Kidney tubule cell (primary cell): ENCODE results near the gene LRP1.

Source experiments
- DNase-seq: peaks from one replicate; pipeline ENCODE4 v3.0.0-alpha.2; 2018; ENCODE audit warnings: low spot score

Gene LRP1

GRCh38 chr12:57175428-57176138 is 47.3 kb downstream of the LRP1 start:
- DNase-seq: peak; percentile 24

- DNase-seq: no peak
These were observed 47.8 kb downstream of the LRP1 start for GRCh38 chr12:57176139-57176477.

- peak; percentile 19 for DNase-seq
These were observed 48.6 kb downstream of the LRP1 start for GRCh38 chr12:57176846-57177245.

DNA sequence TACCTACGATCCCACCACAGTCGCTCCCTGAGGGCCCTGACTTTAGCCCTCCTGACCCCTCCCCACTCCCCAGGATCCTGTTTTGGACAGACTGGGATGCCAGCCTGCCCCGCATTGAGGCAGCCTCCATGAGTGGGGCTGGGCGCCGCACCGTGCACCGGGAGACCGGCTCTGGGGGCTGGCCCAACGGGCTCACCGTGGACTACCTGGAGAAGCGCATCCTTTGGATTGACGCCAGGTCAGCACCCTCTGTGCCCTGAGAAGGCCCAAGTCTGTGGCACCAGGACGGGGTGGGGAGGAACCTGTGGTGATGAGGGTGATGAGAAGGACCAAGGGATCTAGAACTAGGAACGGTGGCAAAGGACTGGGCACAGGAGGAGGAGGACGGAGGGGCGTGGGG is 49.1 kb downstream of the LRP1 start:
- no peak for DNase-seq

DNA sequence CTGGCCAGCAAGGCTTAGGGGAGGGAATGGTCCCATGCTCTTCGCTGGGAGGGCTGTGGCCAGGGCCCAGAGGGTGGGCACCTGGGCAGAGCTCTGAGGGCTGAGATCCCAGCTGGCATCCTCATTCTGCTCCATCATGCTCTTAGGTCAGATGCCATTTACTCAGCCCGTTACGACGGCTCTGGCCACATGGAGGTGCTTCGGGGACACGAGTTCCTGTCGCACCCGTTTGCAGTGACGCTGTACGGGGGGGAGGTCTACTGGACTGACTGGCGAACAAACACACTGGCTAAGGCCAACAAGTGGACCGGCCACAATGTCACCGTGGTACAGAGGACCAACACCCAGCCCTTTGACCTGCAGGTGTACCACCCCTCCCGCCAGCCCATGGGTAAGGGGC is 49.9 kb downstream of the LRP1 start:
- no peak for DNase-seq

- no peak for DNase-seq
These were observed 51.2 kb downstream of the LRP1 start for GRCh38 chr12:57179331-57180086.

DNA sequence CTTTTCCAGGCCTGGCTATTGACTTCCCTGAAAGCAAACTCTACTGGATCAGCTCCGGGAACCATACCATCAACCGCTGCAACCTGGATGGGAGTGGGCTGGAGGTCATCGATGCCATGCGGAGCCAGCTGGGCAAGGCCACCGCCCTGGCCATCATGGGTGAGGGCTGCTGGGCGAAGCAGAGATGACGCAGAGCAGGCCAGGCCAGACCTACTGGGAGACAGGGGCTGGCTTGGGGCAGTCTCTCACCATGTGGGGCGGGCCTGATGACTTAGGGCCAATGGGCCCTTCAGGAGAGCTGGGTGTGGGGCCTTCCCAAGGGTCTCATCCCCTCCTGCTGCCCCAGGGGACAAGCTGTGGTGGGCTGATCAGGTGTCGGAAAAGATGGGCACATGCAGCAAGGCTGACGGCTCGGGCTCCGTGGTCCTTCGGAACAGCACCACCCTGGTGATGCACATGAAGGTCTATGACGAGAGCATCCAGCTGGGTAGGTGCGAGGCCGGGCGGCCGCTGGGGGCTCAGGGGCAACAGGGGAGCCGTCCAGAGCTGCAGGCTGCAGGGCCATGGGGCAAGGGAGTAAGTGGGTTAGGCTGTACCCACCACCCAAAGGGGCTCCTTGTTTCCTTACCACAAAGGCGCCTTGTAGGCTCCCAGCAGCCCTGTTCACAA is 52.2 kb downstream of the LRP1 start:
- no peak for DNase-seq

- no peak for DNase-seq
These were observed 52.8 kb downstream of the LRP1 start for GRCh38 chr12:57181072-57181471.

DNA sequence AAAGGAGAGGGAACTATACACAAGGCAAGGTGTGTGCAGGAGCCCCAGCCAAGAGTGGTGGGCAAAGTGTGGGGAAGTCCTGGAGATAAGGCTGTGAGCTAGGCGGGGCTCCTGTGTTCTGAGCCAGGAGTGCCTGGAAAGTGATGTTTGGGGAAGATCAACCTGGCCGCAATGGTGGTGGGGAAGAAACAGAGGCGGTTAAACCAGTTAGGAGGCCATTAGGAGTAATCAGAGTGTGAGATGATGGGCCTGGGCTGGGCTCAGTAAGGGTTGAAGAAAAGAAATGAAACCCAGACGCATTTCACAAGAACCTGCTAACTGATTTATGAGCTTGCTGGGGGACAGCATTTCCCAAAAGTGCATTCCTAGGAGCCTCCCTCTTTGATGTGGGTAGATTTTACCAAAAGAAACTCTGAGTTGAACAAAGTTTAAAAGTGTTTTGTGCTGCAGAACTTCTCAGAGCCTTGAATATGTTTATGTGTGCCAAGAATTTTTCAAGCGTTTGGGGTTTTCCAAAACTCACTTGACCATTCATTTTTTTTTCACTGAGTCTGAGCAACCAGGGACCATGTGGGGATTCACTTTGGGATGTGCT is 53.4 kb downstream of the LRP1 start:
- DNase-seq: no peak

- peak; percentile 76 for DNase-seq
These were observed 54.8 kb downstream of the LRP1 start for GRCh38 chr12:57182918-57183575.

- no peak for DNase-seq
These were observed 55.8 kb downstream of the LRP1 start for GRCh38 chr12:57183939-57184725.

- DNase-seq: no peak
These were observed 57.1 kb downstream of the LRP1 start for GRCh38 chr12:57185403-57185802.

- no peak for DNase-seq
These were observed 57.7 kb downstream of the LRP1 start for GRCh38 chr12:57185906-57186508.

DNA sequence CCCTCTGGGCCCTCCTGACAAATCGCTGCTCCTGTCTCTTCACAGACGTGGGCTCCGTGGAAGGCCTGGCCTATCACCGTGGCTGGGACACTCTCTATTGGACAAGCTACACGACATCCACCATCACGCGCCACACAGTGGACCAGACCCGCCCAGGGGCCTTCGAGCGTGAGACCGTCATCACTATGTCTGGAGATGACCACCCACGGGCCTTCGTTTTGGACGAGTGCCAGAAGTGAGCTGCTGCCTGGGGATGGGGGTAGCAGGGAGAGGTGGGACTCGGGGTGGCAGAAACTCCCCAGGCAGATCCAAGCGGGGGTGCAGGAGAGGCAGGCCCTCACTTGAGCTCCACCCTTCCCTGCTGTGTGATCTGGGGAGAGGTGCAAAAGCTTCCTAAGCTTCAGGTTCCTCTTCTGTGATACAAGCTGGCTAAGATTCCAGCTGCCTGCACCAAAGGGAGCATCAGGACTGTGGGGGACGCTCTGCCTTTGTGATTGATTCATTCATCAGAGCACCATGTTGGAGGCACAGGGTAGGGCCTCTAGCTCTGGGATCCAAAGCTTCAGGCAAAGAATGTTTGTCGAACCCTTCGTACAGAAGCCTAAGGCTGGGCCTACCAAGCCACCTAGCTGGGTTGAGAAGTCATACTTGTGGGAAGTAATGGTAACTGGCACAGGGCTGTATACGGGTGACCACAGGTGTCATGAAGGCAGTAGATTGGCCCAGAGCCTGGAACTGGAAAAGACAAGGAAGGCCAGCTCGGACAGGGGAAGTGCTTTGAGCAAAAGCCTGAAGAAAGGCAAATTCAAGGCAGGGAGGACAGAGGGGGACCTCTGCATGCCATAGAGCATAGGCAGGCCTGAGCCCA is 59.2 kb downstream of the LRP1 start:
- DNase-seq: no peak

DNA sequence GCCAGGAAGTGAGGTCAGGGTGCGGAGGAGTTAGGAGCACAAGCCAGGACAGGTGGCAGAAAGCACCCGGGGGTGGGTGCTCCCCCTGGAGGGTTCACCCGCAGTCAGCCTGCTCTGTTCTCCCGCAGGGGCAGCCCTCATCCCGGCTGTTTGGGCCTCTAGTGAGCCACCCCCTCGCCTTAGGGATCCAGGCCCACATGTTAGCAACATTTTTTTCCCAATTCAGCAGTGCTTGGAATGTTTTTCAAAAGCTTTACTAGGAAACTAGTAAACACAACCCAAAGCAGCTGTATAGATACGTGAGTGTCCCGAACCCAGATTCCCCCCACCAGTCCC is 59.8 kb downstream of the LRP1 start:
- DNase-seq: no peak

DNA sequence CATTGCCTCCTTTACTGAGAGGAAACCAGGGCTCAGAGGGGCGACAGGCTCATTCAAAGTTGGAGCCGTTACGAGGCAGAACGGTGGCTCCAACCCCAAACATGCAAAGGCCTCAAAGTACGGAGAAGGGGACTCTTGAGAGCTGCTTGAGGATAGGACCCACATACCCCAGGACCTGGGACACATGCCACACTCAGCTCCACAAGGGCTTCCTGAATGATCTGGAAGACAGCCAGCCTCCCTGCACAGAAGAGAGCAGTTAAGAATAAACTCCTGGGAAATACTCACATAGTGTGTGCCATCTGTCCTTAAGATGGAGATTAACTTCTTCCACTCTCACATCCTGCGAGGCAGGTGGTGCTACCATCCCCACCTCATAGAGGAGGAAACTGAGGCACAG is 61.8 kb downstream of the LRP1 start:
- DNase-seq: no peak

GRCh38 chr12:57190821-57191220 is 62.5 kb downstream of the LRP1 start:
- DNase-seq: no peak

GRCh38 chr12:57191410-57191809 is 63.1 kb downstream of the LRP1 start:
- no peak for DNase-seq

GRCh38 chr12:57192920-57193319 is 64.6 kb downstream of the LRP1 start:
- no peak for DNase-seq

GRCh38 chr12:57193706-57194245 is 65.5 kb downstream of the LRP1 start:
- no peak for DNase-seq
